HPDE6-E6E7 (cell line): Measurements from ENCODE around the gene LCN2.
"Not testable (repeated sequence)": the region's sequence is repeated elsewhere in the genome, so short reads cannot be mapped to it uniquely, and the experiment has no call there.

Experiments
- DNase-seq: peaks from one replicate; pipeline ENCODE4 v3.0.0; 2011; ENCODE audit warnings: missing footprints; ENCODE audit errors: extremely low spot score

The LCN2 gene

GRCh38 chr9:128168731-128169308 is 19.6 kb downstream of the LCN2 start:
- DNase-seq = no peak

- no peak for DNase-seq
Measured at GRCh38 chr9:128169492-128169891, 20.2 kb downstream of the LCN2 start.

GRCh38 chr9:128169925-128170324 is 20.7 kb downstream of the LCN2 start:
- DNase-seq = no peak

GRCh38 chr9:128174062-128174461 is 24.8 kb downstream of the LCN2 start:
- no peak for DNase-seq

GRCh38 chr9:128175102-128175563 is 25.9 kb downstream of the LCN2 start:
- DNase-seq = no peak

DNA sequence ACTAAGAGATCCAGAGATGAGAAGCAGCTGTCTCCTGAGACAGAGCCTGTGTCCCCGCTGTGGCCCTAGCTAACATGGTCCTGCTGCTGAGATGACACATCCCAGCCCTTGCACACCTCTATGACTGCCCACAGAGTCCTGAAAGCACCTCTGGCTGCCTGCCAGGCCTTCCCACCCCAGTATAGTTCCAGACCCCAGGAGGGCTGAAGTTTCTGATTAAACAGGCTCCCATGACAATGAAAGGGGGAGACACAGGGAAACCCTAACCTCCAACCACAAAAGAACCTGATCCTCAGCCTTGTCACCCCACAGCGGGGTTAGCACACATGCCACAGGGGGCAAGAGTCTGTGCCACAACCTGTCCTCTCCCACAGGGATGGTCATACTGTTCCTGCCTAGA is 26.5 kb downstream of the LCN2 start:
- no peak for DNase-seq

DNA sequence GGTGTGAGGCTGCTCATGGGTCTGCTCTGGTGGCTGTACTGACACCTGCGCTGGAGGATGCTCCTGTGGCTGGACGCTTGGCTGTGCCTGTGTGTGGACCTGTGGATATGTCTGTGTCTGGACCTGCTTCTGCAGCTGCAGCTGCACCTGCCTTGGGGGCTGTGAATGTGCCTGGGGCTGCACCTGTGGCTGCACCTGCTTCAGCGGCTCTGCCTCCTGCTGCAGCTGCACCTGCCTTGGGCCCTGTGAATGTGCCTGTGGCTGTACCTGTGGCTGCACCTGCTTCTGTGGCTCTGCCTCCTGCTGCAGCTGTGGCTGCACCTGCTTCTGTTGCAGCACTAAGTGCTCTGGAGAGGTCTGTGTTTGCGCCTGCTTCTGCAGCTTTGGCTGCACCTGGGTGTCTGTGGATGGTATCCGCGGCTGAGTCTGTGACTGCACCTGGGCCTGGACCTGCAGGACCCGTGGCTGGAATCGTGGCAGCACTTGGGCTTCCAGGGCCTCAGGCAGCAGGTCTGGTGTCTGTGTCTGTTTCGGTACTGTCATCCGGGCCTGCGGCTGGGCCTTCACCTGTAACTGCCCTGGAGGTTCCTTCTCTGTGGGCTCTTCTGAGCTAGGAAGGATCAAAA is 29.7 kb downstream of the LCN2 start:
- no peak for DNase-seq

GRCh38 chr9:128180001-128180400 is 30.7 kb downstream of the LCN2 start:
- no peak for DNase-seq

DNA sequence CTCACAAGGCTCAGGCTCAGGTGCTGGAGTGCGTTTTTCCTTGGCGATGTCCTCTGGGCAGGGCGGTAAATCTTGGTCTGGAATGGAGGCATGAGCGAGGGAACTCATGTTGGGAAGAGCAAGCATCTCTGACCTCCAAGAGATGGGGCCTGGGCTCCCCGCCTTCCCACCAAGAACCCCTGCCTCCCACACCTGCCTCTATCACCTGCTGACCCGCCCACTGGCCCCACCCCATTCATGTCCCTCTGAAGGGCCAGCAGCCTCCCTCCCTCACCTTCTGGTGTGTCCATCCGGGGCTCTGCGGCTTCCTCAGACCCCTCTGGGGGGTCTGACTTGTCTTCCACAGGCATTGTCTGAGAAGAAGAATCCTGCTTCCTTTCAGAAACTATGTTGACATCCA is 31.2 kb downstream of the LCN2 start:
- DNase-seq = no peak

GRCh38 chr9:128181480-128181879 is 32.2 kb downstream of the LCN2 start:
- not testable (repeated sequence) for DNase-seq

GRCh38 chr9:128182893-128183588 is 33.8 kb downstream of the LCN2 start:
- DNase-seq = no peak

GRCh38 chr9:128185979-128186965 is 37.0 kb downstream of the LCN2 start:
- DNase-seq = no peak

GRCh38 chr9:128187361-128187760 is 38.1 kb downstream of the LCN2 start:
- DNase-seq = no peak

GRCh38 chr9:128188209-128188608 is 39.0 kb downstream of the LCN2 start:
- DNase-seq = no peak

DNA sequence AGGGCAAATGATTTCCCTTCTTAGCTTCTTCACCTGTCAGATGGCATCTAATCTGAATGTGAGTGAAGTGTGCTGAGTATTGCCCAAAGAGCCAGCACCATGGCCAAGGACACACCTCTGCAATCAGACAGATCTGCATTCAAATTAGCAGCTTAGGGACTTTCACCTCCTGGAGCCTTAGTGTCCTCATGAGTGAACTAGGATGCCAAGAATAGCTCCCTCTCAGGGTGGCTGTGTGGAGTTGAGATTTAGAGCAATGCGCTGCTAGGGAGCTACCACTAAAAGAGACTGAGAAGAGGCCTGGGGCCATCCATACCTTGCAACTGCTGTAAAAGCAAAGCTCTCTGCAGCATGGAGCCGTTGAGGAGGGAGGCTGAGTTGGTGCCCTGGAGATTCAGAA is 40.8 kb downstream of the LCN2 start:
- no peak for DNase-seq

DNA sequence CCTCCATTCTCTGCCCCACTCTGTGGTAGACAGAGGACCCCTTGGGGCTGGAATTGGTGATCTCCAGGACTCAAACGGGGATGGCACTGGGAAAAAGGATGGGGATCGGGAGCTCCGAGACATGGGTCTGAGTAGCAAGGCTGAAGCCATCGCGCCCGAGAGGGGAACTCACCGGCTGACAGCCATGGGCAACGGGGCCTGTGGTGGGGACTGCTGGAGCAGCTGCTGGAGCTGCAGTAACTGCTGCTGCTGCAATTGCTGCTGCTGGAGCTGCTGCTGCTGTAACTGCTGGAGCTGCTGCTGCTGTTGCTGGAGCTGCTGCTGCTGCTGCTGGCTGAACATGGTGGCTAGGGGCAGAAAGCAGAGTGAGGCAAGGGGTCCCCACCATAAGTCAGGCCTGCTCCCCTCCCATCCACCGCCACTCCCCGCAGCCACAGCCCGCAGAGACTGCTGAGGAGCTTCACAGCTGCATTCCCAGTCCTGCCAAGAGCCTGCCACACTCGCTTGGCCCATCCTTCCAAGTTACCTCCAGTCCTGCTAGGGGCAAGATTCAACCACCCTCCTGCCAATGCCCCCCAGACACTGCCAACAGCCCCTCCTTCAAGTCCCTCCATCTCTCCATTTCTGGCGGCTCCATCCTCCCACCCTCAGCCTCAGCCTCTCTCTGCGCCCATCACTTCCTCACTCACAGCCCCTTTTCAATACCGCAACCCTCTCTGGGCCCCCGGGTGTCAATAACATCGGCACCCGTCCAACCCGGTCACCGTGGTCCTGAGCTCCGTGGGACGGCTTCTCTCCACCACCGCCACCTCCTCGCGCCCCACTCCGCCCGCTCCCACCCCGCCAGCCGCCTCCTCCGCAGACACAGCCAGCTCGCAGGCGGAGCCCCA is 41.5 kb downstream of the LCN2 start:
- no peak for DNase-seq

DNA sequence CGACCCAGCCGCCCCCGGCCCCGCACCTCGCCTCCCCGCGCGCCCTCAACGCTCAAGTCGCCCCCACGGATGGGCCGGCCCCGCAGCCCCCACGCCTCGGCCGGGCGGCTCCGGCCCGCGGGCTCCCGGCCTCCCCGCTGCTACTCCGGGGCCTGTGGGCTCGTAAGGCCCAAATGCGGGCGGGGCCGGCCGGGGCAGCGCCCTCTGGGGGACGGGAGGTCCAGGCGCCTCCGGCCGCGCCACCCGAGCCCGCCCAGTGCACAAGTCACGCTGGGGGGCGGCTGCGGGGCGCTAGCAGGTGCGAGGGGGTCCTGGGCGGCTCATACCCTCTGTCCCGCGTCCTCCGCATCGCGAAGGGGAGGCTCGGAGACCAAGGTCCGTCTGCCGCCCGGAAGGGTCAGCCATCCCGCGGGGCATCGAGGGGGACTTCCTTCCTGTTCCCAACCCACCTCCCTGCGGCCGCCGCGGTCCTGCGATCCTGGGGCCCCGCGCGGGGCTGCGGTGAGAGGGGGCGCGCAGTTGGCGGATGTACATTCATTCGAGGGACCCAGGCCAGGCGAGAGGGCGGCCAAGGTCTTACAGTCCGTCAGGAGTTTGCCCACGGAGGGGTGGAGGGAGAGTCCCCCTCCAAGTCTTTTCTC is 42.3 kb downstream of the LCN2 start, which contains the start of gene CIZ1:
TSS of gene CIZ1 (minus strand) at position 167 of the 641 bp plus-strand sequence. CDS start 715 bp downstream, outside the sequence.
- DNase-seq = peak; percentile 80

- peak; percentile 55 for DNase-seq
Measured at GRCh38 chr9:128192601-128193371, 43.5 kb downstream of the LCN2 start.

DNA sequence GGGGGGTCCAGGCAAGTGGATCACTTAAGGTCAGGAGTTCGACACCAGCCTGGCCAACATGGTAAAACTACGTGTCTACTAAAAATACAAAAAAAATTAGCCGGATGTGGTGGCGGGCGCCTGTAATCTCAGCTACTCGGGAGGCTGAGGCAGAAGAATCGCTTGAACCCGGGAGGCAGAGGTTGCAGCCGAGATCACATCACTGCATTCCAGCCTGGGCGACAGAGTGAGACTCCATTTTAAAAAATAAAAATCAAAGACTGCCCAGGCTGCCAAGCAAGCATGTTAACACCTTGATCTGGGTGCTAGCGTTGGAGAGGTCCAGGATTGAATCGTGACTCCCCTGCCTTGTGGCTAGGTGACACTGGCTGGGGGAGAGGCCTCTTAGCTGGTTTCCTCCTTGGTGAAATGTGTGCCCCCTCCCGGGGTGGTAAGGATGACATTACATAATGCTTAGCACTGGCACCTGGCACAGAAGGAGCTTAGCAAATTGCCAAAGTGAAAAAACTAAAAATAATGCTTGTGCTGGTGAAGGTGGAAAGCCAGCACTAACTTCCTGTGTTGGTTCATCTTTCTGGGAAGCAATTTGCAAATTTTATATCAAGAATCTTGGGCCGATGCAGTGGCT is 44.3 kb downstream of the LCN2 start:
- no peak for DNase-seq
